ENCODE measurements around the gene LIMCH1. TPM values are rescaled to one million over a fixed set of nuclear protein-coding genes. Genes with fewer than 3 reads are reported as not detected.
A peak's percentile ranks its signal among the peaks of the same experiment; 100 is the strongest.

The LIMCH1 gene
- total and polyA plus RNA-seq, 7 donors: 0.46 to 26.0 (median 6.7) TPM

GRCh38 chr4:41745292-41746024 is 207.5 kb downstream of the LIMCH1 start:
- 10 to 38% methylated on average over 54 of the region's 54 CpGs for WGBS, 2 donors
- DNase-seq: no peak
- Histone ChIP-seq H3K4me1 (peaks cover 0 to 14% (median 3%) of the 10 kb centered on the region in 4 donors), H3K27me3 (peaks cover 37 to 83% (median 52%) of the 10 kb centered on the region in 3 donors), H3K4me3 (no peak overlapping the region), H3K27ac (no peak overlapping the region), H3K36me3 (no peaks in the 10 kb centered on the region), H3K9me3 (peaks cover 0 to 4% (median 0%) of the 10 kb centered on the region in 4 donors)
- intact Hi-C loops (cut with DNase I): no loop called here
- TF ChIP-seq CTCF (IDR thresholded peaks at IDR 0.05) (no peak), EP300 (IDR thresholded peaks at IDR 0.05) (no peak), POLR2AphosphoS5 (IDR thresholded peaks at IDR 0.05) (no peak), POLR2A (IDR thresholded peaks at IDR 0.05) (no peak)

GRCh38 chr4:41746025-41746439 is 208.1 kb downstream of the LIMCH1 start:
- Histone ChIP-seq H3K27ac (no peak overlapping the region), H3K4me3 (peak overlapping the region in 1 of 4 donors; percentile 8)
- 7 to 24% methylated on average over 36 of the region's 36 CpGs for WGBS, 2 donors

GRCh38 chr4:41746440-41747229 is 208.7 kb downstream of the LIMCH1 start:
- peak overlapping the region in 2 of 4 donors; percentile 1 to 8 for H3K4me3 ChIP-seq
- no peak for DNase-seq
- TF ChIP-seq CTCF (IDR thresholded peaks at IDR 0.05) (no peak), POLR2AphosphoS5 (IDR thresholded peaks at IDR 0.05) (no peak), EP300 (IDR thresholded peaks at IDR 0.05) (no peak), POLR2A (IDR thresholded peaks at IDR 0.05) (no peak)
- no peaks in the 10 kb centered on the region for H3K36me3 ChIP-seq
- peaks cover 0 to 20% (median 3%) of the 10 kb centered on the region in 4 donors for H3K4me1 ChIP-seq
- H3K27ac ChIP-seq: no peak overlapping the region
- intact Hi-C loops (cut with DNase I): no loop called here
- peaks cover 44 to 86% (median 64%) of the 10 kb centered on the region in 3 donors for H3K27me3 ChIP-seq
- peaks cover 0 to 4% (median 0%) of the 10 kb centered on the region in 4 donors for H3K9me3 ChIP-seq
- 11 to 28% methylated on average over 37 of the region's 37 CpGs for WGBS, 2 donors

More at GRCh38 chr4:41746025-41746439, 208.1 kb downstream of the LIMCH1 start:
- Histone ChIP-seq H3K36me3 (no peaks in the 10 kb centered on the region), H3K9me3 (peaks cover 0 to 4% (median 0%) of the 10 kb centered on the region in 4 donors), H3K4me1 (peaks cover 0 to 14% (median 3%) of the 10 kb centered on the region in 4 donors), H3K27me3 (peaks cover 37 to 86% (median 58%) of the 10 kb centered on the region in 3 donors)
- TF ChIP-seq EP300 (IDR thresholded peaks at IDR 0.05): no peak
- TF ChIP-seq CTCF (IDR thresholded peaks at IDR 0.05): no peak
- TF ChIP-seq POLR2AphosphoS5 (IDR thresholded peaks at IDR 0.05): no peak
- no peak for TF ChIP-seq POLR2A (IDR thresholded peaks at IDR 0.05)
- no peak for DNase-seq
- intact Hi-C loops (cut with DNase I): no loop called here

GRCh38 chr4:41747230-41748055 is 209.5 kb downstream of the LIMCH1 start:
- 6 to 19% methylated on average over 49 of the region's 49 CpGs for WGBS, 2 donors
- peak overlapping the region in 1 of 4 donors; percentile 1 for H3K4me3 ChIP-seq
- H3K36me3 ChIP-seq: no peaks in the 10 kb centered on the region
- intact Hi-C loops (cut with DNase I): no loop called here
- H3K27me3 ChIP-seq: peaks cover 47 to 92% (median 69%) of the 10 kb centered on the region in 3 donors
- H3K9me3 ChIP-seq: peaks cover 0 to 4% (median 0%) of the 10 kb centered on the region in 4 donors
- peaks cover 0 to 21% (median 3%) of the 10 kb centered on the region in 4 donors for H3K4me1 ChIP-seq
- DNase-seq: no peak
- TF ChIP-seq POLR2A (IDR thresholded peaks at IDR 0.05) (no peak), CTCF (IDR thresholded peaks at IDR 0.05) (no peak), POLR2AphosphoS5 (IDR thresholded peaks at IDR 0.05) (no peak), EP300 (IDR thresholded peaks at IDR 0.05) (no peak)
- H3K27ac ChIP-seq: no peak overlapping the region
